Karpas-422 (cell line): ENCODE measurements around the gene SCLT1. TPM values are rescaled to one million over a fixed set of nuclear protein-coding genes. Genes with fewer than 3 reads are reported as not detected.
"Not testable (repeated sequence)": the region's sequence is repeated elsewhere in the genome, so short reads cannot be mapped to it uniquely, and the experiment has no call there.

ENCODE experiments used
- DNase-seq: peaks from one replicate; pipeline ENCODE4 v3.0.0-alpha.2; 2015
- H2AFZ ChIP-seq: fragments of 200-600 bp; sonication (generic); 2 replicates; pipeline ENCODE4 v1.6.1; 2014; ENCODE audit warnings: antibody characterized with exemption, low read length, mixed read lengths
- H3K27ac ChIP-seq: fragments of 200-600 bp; sonication (generic); 2 replicates; pipeline ENCODE4 v1.5.1; 2014; ENCODE audit warnings: mild to moderate bottlenecking, low read length, moderate library complexity
- H3K27me3 ChIP-seq: fragments of 200-600 bp; sonication (generic); 2 replicates; pipeline ENCODE4 v1.6.1; 2014; ENCODE audit warnings: low read length, mixed read lengths
- H3K36me3 ChIP-seq: fragments of 200-600 bp; sonication (generic); 2 replicates; pipeline ENCODE4 v1.6.1; 2014; ENCODE audit warnings: low read length, mixed read lengths; ENCODE audit not compliant: insufficient read depth
- H3K4me1 ChIP-seq: fragments of 200-600 bp; sonication (generic); 2 replicates; pipeline ENCODE4 v1.6.1; 2014; ENCODE audit warnings: mild to moderate bottlenecking, low read length, mixed read lengths
- H3K4me2 ChIP-seq: fragments of 200-600 bp; sonication (generic); 2 replicates; pipeline ENCODE4 v1.6.1; 2014; ENCODE audit warnings: low read length, low read depth, mild to moderate bottlenecking; ENCODE audit not compliant: poor library complexity, severe bottlenecking
- H3K4me3 ChIP-seq: fragments of 200-600 bp; sonication (generic); 2 replicates; pipeline ENCODE4 v1.5.1; 2014; ENCODE audit warnings: mild to moderate bottlenecking, antibody characterized with exemption, low read length, mixed read lengths
- H3K79me2 ChIP-seq: fragments of 200-600 bp; sonication (generic); 2 replicates; pipeline ENCODE4 v1.6.1; 2014; ENCODE audit warnings: mild to moderate bottlenecking, low read length, mixed read lengths
- H3K9ac ChIP-seq: fragments of 200-600 bp; sonication (generic); 2 replicates; pipeline ENCODE4 v1.6.0; 2014; ENCODE audit warnings: low read length
- H3K9me2 ChIP-seq: fragments of 200-600 bp; sonication (generic), shearing (Covaris generic); replicated peaks from 2 replicates; pipeline ENCODE4 v1.6.0; 2014; ENCODE audit warnings: mild to moderate bottlenecking, low read length, moderate library complexity; ENCODE audit not compliant: insufficient read depth
- H3K9me3 ChIP-seq: fragments of 300-700, 200-600 bp; sonication (generic); 2 replicates; pipeline ENCODE4 v1.6.1; 2014; ENCODE audit warnings: low read length, mixed read lengths
- H4K20me1 ChIP-seq: fragments of 200-600 bp; sonication (generic); 2 replicates; pipeline ENCODE4 v1.6.1; 2014; ENCODE audit warnings: mild to moderate bottlenecking, antibody characterized with exemption, low read length, low read depth; ENCODE audit not compliant: insufficient read depth
- total RNA-seq: library from RNA; depleted of rRNA; stranded (reverse); fragments of >200 nt; shearing (Covaris generic); gene quantifications from 2 replicates; pipeline ENCODE4 v1.2.3, GENCODE V29; 2014; ENCODE audit warnings: low replicate concordance; rRNA removed

SCLT1 gene
- total RNA-seq = 54.1 and 79.9 TPM in 2 replicates

- Histone ChIP-seq H3K4me1 (peaks cover 52% of the 10 kb centered on the region), H2AFZ (peak within 1 kb of the TSS; percentile 31), H3K9me2 (no peaks in the 10 kb centered on the region), H3K9ac (peak within 1 kb of the TSS; percentile 89), H3K36me3 (peaks cover 15% of the 10 kb centered on the region), H3K27ac (peak within 1 kb of the TSS; percentile 75), H3K27me3 (no peaks in the 10 kb centered on the region), H3K9me3 (no peaks in the 10 kb centered on the region), H4K20me1 (no peaks in the 10 kb centered on the region), H3K4me3 (peak within 1 kb of the TSS; percentile 87), H3K79me2 (peaks cover 49% of the 10 kb centered on the region), H3K4me2 (peak within 1 kb of the TSS; percentile 80)
- DNase-seq = peak; percentile 100
These were observed at the start of gene SCLT1 for GRCh38 chr4:129093191-129093920. TSS of gene SCLT1 (minus strand) at chr4:129093539. CDS start at chr4:129093103, 436 bp downstream.

- H3K9ac ChIP-seq = no peak overlapping the region
- H3K9me3 ChIP-seq = no peaks in the 10 kb centered on the region
- H3K27ac ChIP-seq = no peak overlapping the region
- H3K9me2 ChIP-seq = no peaks in the 10 kb centered on the region
- no peaks in the 10 kb centered on the region for H3K79me2 ChIP-seq
- no peaks in the 10 kb centered on the region for H4K20me1 ChIP-seq
- H2AFZ ChIP-seq = no peak overlapping the region
- no peaks in the 10 kb centered on the region for H3K36me3 ChIP-seq
- H3K4me3 ChIP-seq = no peak overlapping the region
- DNase-seq = no peak
- H3K27me3 ChIP-seq = no peaks in the 10 kb centered on the region
- peaks cover 12% of the 10 kb centered on the region; the same call in 1 of the 2 replicates for H3K4me1 ChIP-seq
- H3K4me2 ChIP-seq = no peak overlapping the region
These were observed 47.2 kb upstream of the SCLT1 start for GRCh38 chr4:129140521-129140920.

- Histone ChIP-seq H3K4me3 (no peak overlapping the region), H3K4me1 (peaks cover 12% of the 10 kb centered on the region; the same call in 1 of the 2 replicates), H3K4me2 (no peak overlapping the region), H3K9me3 (no peaks in the 10 kb centered on the region), H3K9ac (no peak overlapping the region), H2AFZ (no peak overlapping the region), H3K9me2 (no peaks in the 10 kb centered on the region), H3K36me3 (no peaks in the 10 kb centered on the region), H4K20me1 (no peaks in the 10 kb centered on the region), H3K27me3 (no peaks in the 10 kb centered on the region), H3K27ac (no peak overlapping the region), H3K79me2 (no peaks in the 10 kb centered on the region)
- no peak for DNase-seq
These were observed 45.6 kb upstream of the SCLT1 start for GRCh38 chr4:129138810-129139496.

- Histone ChIP-seq H3K36me3 (no peaks in the 10 kb centered on the region), H3K9me3 (no peaks in the 10 kb centered on the region), H3K9ac (no peak overlapping the region), H3K27me3 (no peaks in the 10 kb centered on the region), H3K4me2 (no peak overlapping the region), H3K4me3 (no peak overlapping the region), H4K20me1 (no peaks in the 10 kb centered on the region), H3K9me2 (no peaks in the 10 kb centered on the region), H3K79me2 (no peaks in the 10 kb centered on the region), H3K27ac (no peak overlapping the region), H3K4me1 (peaks cover 8% of the 10 kb centered on the region; the same call in 1 of the 2 replicates), H2AFZ (no peak overlapping the region)
- DNase-seq = no peak
These were observed 43.1 kb upstream of the SCLT1 start for GRCh38 chr4:129136433-129136832.

GRCh38 chr4:129131343-129131742 lies 38.0 kb upstream of the SCLT1 start:
- H4K20me1 ChIP-seq = no peaks in the 10 kb centered on the region
- H3K27ac ChIP-seq = no peak overlapping the region
- H3K9me3 ChIP-seq = no peaks in the 10 kb centered on the region
- H3K27me3 ChIP-seq = no peaks in the 10 kb centered on the region
- H3K9me2 ChIP-seq = no peaks in the 10 kb centered on the region
- H3K4me3 ChIP-seq = no peak overlapping the region
- no peak overlapping the region for H3K9ac ChIP-seq
- no peak for DNase-seq
- H2AFZ ChIP-seq = no peak overlapping the region
- no peaks in the 10 kb centered on the region for H3K4me1 ChIP-seq
- H3K79me2 ChIP-seq = no peaks in the 10 kb centered on the region
- H3K4me2 ChIP-seq = no peak overlapping the region
- no peaks in the 10 kb centered on the region for H3K36me3 ChIP-seq

- Histone ChIP-seq H3K36me3 (no peaks in the 10 kb centered on the region), H2AFZ (no peak overlapping the region), H3K79me2 (no peaks in the 10 kb centered on the region), H3K9ac (no peak overlapping the region), H3K4me2 (no peak overlapping the region), H4K20me1 (no peaks in the 10 kb centered on the region), H3K4me1 (no peaks in the 10 kb centered on the region), H3K27ac (no peak overlapping the region), H3K9me3 (no peaks in the 10 kb centered on the region), H3K9me2 (no peaks in the 10 kb centered on the region), H3K4me3 (no peak overlapping the region), H3K27me3 (no peaks in the 10 kb centered on the region)
- no peak for DNase-seq
These were observed 35.8 kb upstream of the SCLT1 start for GRCh38 chr4:129129143-129129542.

- H4K20me1 ChIP-seq, H3K9me2 ChIP-seq, H3K36me3 ChIP-seq, H3K27ac ChIP-seq, H3K4me2 ChIP-seq, H3K27me3 ChIP-seq, H3K79me2 ChIP-seq, H3K4me3 ChIP-seq, H3K9ac ChIP-seq, H2AFZ ChIP-seq, DNase-seq, H3K9me3 ChIP-seq, H3K4me1 ChIP-seq: not testable (repeated sequence)
These were observed 33.3 kb upstream of the SCLT1 start for GRCh38 chr4:129126614-129127013.

GRCh38 chr4:129117705-129118104 lies 24.4 kb upstream of the SCLT1 start:
- Histone ChIP-seq H3K9me2 (no peaks in the 10 kb centered on the region), H3K9ac (no peak overlapping the region), H3K36me3 (no peaks in the 10 kb centered on the region), H3K4me2 (no peak overlapping the region), H3K27ac (no peak overlapping the region), H3K9me3 (no peaks in the 10 kb centered on the region), H3K4me1 (no peaks in the 10 kb centered on the region), H2AFZ (no peak overlapping the region), H4K20me1 (no peaks in the 10 kb centered on the region), H3K4me3 (no peak overlapping the region), H3K27me3 (peaks cover 2% of the 10 kb centered on the region; the same call in 1 of the 2 replicates), H3K79me2 (no peaks in the 10 kb centered on the region)
- no peak for DNase-seq
